Measurements from ENCODE around the gene CDH10.

- TF ChIP-seq POLR2A (IDR thresholded peaks at IDR 0.05) (no peak), CTCF (IDR thresholded peaks at IDR 0.05) (no peak)
These were observed 15.0 kb downstream of the CDH10 start for GRCh38 chr5:24629798-24630197.
